Measurements from ENCODE around the gene PTAR1. TPM values are rescaled to one million over a fixed set of nuclear protein-coding genes. Genes with fewer than 3 reads are reported as not detected.

PTAR1 gene
- total RNA-seq, 1 donor from 2014 or later: 46.4 TPM

DNA sequence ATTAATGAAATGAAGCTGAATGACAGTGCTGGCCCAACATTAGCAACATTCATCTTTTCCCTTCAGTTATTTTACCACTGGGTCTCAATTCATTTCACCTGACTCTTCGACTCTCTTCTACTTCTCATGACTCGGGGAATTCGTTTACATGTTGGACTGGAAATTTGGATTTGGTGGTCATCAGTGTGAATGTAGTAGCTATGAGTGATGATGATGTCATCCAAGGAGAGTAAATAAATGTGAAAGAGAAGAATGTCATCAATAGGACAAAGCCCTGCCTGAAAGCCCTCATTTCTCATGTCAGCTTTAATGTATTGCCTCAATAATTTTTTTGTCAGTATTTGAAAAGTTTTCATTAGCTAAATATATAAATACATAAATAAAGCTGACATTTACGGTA is 38.9 kb upstream of the PTAR1 start:
- ATAC-seq (no peak), DNase-seq (no peak)
- Histone ChIP-seq H3K9me3 (no peaks in the 10 kb centered on the region), H3K36me3 (no peaks in the 10 kb centered on the region), H3K27me3 (ENCODE audit: low read depth) (no peaks in the 10 kb centered on the region), H3K4me3 (no peak overlapping the region), H3K27ac (no peak overlapping the region), H3K4me1 (no peaks in the 10 kb centered on the region)
- intact Hi-C loops (cut with DNase I): no loop called here
- TF ChIP-seq CTCF (IDR thresholded peaks at IDR 0.05): no peak

GRCh38 chr9:69797675-69798074 is 37.9 kb upstream of the PTAR1 start:
- DNase-seq: no peak
- Histone ChIP-seq H3K27ac (no peak overlapping the region), H3K27me3 (ENCODE audit: low read depth) (no peaks in the 10 kb centered on the region), H3K36me3 (no peaks in the 10 kb centered on the region), H3K9me3 (no peaks in the 10 kb centered on the region), H3K4me1 (no peaks in the 10 kb centered on the region), H3K4me3 (no peak overlapping the region)
- no peak for TF ChIP-seq CTCF (IDR thresholded peaks at IDR 0.05)
- no peak for ATAC-seq
- intact Hi-C loops (cut with DNase I): no loop called here

- TF ChIP-seq CTCF (IDR thresholded peaks at IDR 0.05): no peak
- no peaks in the 10 kb centered on the region for H3K9me3 ChIP-seq
- no peaks in the 10 kb centered on the region for H3K36me3 ChIP-seq
- no peak for ATAC-seq
- no peaks in the 10 kb centered on the region for H3K27me3 ChIP-seq (ENCODE audit: low read depth)
- no peak overlapping the region for H3K27ac ChIP-seq
- no peak for DNase-seq
- intact Hi-C loops (cut with DNase I): no loop called here
- H3K4me1 ChIP-seq: no peaks in the 10 kb centered on the region
- no peak overlapping the region for H3K4me3 ChIP-seq
These were observed 34.5 kb upstream of the PTAR1 start for GRCh38 chr9:69794356-69794755.

- no peaks in the 10 kb centered on the region for H3K4me1 ChIP-seq
- H3K9me3 ChIP-seq: no peaks in the 10 kb centered on the region
- no peak overlapping the region for H3K4me3 ChIP-seq
- no peaks in the 10 kb centered on the region for H3K36me3 ChIP-seq
- H3K27me3 ChIP-seq (ENCODE audit: low read depth): no peaks in the 10 kb centered on the region
- DNase-seq: no peak
- no peak overlapping the region for H3K27ac ChIP-seq
- intact Hi-C loops (cut with DNase I): no loop called here
- no peak for ATAC-seq
- no peak for TF ChIP-seq CTCF (IDR thresholded peaks at IDR 0.05)
These were observed 25.9 kb upstream of the PTAR1 start for GRCh38 chr9:69785757-69786156.

- intact Hi-C loops (cut with DNase I): no loop called here
These were observed 13.4 kb upstream of the PTAR1 start for GRCh38 chr9:69773258-69773657.

More at GRCh38 chr9:69773258-69773657, 13.4 kb upstream of the PTAR1 start:
- Histone ChIP-seq H3K27ac (no peak overlapping the region), H3K4me1 (no peaks in the 10 kb centered on the region), H3K36me3 (no peaks in the 10 kb centered on the region), H3K27me3 (ENCODE audit: low read depth) (no peaks in the 10 kb centered on the region), H3K9me3 (no peaks in the 10 kb centered on the region), H3K4me3 (no peak overlapping the region)
- ATAC-seq (no peak), DNase-seq (no peak)
- TF ChIP-seq CTCF (IDR thresholded peaks at IDR 0.05): no peak
